Activated CD8-positive, alpha-beta T cell treated with anti-CD3 and anti-CD28 coated beads for 36 hours (primary cell): ENCODE data around the gene ILF3. TPM values are rescaled to one million over a fixed set of nuclear protein-coding genes. Genes with fewer than 3 reads are reported as not detected.

ENCODE experiments used
- ATAC-seq: fragments of 200-7000 bp; cut with Tn5 transposase; one replicate; pipeline ENCODE4 v1.10.0; 2021; ENCODE audit warnings: mild to moderate bottlenecking, moderate library complexity
- CTCF ChIA-PET: fragments of 350-600 bp; sonication (Branson Sonifier 250); formaldehyde crosslinking; loops from one replicate; lab custom pipeline; 2021; ENCODE audit warnings: antibody characterized with exemption; lab: Charles Lee
- POLR2A ChIA-PET: fragments of 350-600 bp; sonication (Branson Sonifier 250); formaldehyde crosslinking; loops from one replicate; lab custom pipeline; 2021; ENCODE audit warnings: antibody characterized with exemption; lab: Charles Lee
- DNase-seq: peaks from one replicate; pipeline ENCODE4 v3.0.0-alpha.2; 2020
- H3K27ac Mint-ChIP-seq: one replicate; pipeline ENCODE4 v1.8.0; 2021; ENCODE audit warnings: mild to moderate bottlenecking, mixed read lengths
- H3K27me3 Mint-ChIP-seq: one replicate; pipeline ENCODE4 v1.8.0; 2021; ENCODE audit warnings: mixed read lengths
- H3K36me3 Mint-ChIP-seq: one replicate; pipeline ENCODE4 v1.8.0; 2021; ENCODE audit warnings: low read depth, mixed read lengths
- H3K4me1 Mint-ChIP-seq: one replicate; pipeline ENCODE4 v1.8.0; 2021; ENCODE audit warnings: low read depth, mixed read lengths
- H3K4me3 Mint-ChIP-seq: one replicate; pipeline ENCODE4 v1.8.0; 2021; ENCODE audit warnings: mild to moderate bottlenecking, moderate library complexity, mixed read lengths
- H3K9me3 Mint-ChIP-seq: one replicate; pipeline ENCODE4 v1.8.0; 2021; ENCODE audit warnings: mixed read lengths
- intact Hi-C: fragments of 100-400 bp; cut with micrococcal nuclease; formaldehyde crosslinking; loops from one replicate; pipeline ENCODE4 v1.10.0; 2022
- total RNA-seq, 2 experiments: library from RNA; stranded (reverse); gene quantifications; one replicate each; pipeline ENCODE4 v1.2.3, GENCODE V29; 2021
- TF ChIP-seq, protein P1 (sequence below): fragments of 200-600 bp; IDR thresholded peaks from one replicate; pipeline ENCODE4 v1.8.0; 2022; ENCODE audit warnings: antibody characterized with exemption, mild to moderate bottlenecking

The ILF3 gene
- total RNA-seq, 2 experiments from 2014 or later = 435 to 450 TPM

DNA sequence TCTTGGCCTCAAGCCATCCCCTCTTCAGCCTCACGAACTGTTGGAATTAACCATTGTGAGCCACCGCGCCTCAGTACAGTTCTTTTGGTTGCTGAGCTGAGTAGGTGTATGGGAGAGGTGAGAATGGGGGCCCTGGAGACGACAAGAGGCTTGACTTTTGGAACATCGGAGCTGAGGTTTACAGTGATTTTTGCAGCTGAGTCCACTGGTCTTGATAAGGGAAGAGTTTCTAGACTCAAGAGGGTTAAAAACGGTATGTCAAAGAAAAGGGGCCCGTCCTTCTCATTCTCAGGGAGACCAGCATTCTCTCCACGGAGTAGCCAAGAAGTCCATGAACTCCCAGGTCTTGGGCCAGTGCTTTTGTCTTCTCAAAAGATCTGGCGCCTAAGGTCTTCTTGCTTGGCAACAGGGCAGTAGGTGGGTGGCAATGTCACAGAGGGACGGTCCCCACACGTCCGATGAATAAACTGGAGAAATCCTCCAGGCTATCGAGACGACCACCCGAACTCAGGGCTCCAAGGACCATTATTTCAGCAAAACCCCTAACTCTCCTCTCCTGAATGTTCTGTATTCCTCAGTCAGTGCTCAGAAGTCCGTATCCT lies 40.7 kb downstream of the ILF3 start:
- ChIA-PET CTCF (interaction anchor here (0.8 to 9.5 kb wide), 4 partner anchors 23 to 169 kb away, joined by 3 to 175 read pairs (median 4); partner anchors contain the start of gene DNM2), POLR2A (interaction anchor here (0.6 to 1.7 kb wide), 8 partner anchors 9 to 225 kb away, joined by 3 to 5 read pairs (median 3); no protein-coding TSS in a partner anchor)
- intact Hi-C loops = loop anchor here (5.0 kb wide), 1 partner anchor 43 kb away; the partner anchor contains the start of gene ILF3

DNA sequence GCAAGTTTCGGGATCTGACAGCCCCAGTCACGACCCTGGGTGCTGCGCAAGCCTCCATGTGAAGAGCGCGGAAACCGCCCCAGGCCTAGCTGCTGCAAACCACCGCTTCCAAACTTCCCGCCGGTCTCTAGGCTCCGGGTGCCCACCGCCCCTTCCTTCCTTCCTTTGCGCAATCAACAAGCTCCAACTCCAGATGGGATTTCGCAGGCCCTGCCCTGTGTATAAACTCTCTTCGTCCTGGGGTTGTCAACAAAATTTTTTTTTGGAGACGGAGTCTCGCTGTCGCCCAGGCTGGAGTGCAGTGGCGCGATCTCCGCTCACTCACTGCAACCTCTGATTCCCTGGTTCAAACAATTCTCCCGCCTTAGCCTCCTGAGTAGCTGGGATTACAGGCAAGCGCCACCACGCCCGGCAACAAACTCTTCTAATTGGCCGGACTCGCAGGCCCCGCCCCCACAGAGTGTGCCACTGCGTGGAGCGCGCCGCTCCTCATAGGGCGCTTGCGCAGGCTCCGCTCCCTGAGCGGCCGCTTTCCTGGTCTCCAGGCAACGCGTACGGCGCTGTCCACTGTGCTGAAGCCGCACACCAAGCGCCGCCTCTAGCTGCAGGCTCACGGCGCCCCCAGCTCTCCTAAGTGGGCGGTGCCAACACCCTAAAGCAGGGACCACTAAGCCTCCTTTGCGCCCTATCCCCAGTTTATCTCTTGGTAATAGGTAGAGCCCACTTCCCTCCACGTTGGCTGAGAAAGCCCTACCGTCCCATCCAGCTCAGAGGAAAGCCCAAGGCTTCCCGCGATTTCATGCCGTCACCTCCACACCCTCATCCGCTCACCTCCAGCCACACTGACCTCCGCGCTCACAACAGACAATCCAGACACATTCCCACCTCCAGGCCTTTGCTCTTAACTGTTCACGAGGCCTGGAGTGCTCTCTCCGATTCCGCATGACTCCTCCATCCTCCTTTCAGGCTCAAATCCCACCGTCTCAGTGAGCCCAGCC lies 41.6 kb downstream of the ILF3 start:
- Mint-ChIP-seq H3K27ac (no peak overlapping the region), H3K4me1 (peaks cover 17% of the 10 kb centered on the region), H3K4me3 (peak overlapping the region; percentile 62), H3K27me3 (peaks cover 4% of the 10 kb centered on the region), H3K9me3 (no peaks in the 10 kb centered on the region), H3K36me3 (peaks cover 6% of the 10 kb centered on the region)
- TF ChIP-seq, protein P1, sequence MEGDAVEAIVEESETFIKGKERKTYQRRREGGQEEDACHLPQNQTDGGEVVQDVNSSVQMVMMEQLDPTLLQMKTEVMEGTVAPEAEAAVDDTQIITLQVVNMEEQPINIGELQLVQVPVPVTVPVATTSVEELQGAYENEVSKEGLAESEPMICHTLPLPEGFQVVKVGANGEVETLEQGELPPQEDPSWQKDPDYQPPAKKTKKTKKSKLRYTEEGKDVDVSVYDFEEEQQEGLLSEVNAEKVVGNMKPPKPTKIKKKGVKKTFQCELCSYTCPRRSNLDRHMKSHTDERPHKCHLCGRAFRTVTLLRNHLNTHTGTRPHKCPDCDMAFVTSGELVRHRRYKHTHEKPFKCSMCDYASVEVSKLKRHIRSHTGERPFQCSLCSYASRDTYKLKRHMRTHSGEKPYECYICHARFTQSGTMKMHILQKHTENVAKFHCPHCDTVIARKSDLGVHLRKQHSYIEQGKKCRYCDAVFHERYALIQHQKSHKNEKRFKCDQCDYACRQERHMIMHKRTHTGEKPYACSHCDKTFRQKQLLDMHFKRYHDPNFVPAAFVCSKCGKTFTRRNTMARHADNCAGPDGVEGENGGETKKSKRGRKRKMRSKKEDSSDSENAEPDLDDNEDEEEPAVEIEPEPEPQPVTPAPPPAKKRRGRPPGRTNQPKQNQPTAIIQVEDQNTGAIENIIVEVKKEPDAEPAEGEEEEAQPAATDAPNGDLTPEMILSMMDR = no peak
- ChIA-PET CTCF (interaction anchor here (0.7 to 9.5 kb wide), 7 partner anchors 9 to 304 kb away, joined by 3 to 175 read pairs (median 3); partner anchors contain the start of gene DNM2), POLR2A (interaction anchor here (0.9 to 1.7 kb wide), 9 partner anchors 10 to 114 kb away, joined by 3 to 5 read pairs (median 4); no protein-coding TSS in a partner anchor)
- intact Hi-C loops = loop anchor here (5.0 kb wide), 1 partner anchor 43 kb away; the partner anchor contains the start of gene ILF3
- ATAC-seq (peak; percentile 99), DNase-seq (peak; percentile 93)

More for the DNA sequence above, 40.7 kb downstream of the ILF3 start:
- TF ChIP-seq, protein P1 = no peak
- H3K36me3 Mint-ChIP-seq = peaks cover 12% of the 10 kb centered on the region
- H3K27ac Mint-ChIP-seq = no peak overlapping the region
- no peak for ATAC-seq
- H3K9me3 Mint-ChIP-seq = no peaks in the 10 kb centered on the region
- H3K4me3 Mint-ChIP-seq = peak overlapping the region; percentile 62
- DNase-seq = no peak
- peaks cover 4% of the 10 kb centered on the region for H3K27me3 Mint-ChIP-seq
- peaks cover 17% of the 10 kb centered on the region for H3K4me1 Mint-ChIP-seq

DNA sequence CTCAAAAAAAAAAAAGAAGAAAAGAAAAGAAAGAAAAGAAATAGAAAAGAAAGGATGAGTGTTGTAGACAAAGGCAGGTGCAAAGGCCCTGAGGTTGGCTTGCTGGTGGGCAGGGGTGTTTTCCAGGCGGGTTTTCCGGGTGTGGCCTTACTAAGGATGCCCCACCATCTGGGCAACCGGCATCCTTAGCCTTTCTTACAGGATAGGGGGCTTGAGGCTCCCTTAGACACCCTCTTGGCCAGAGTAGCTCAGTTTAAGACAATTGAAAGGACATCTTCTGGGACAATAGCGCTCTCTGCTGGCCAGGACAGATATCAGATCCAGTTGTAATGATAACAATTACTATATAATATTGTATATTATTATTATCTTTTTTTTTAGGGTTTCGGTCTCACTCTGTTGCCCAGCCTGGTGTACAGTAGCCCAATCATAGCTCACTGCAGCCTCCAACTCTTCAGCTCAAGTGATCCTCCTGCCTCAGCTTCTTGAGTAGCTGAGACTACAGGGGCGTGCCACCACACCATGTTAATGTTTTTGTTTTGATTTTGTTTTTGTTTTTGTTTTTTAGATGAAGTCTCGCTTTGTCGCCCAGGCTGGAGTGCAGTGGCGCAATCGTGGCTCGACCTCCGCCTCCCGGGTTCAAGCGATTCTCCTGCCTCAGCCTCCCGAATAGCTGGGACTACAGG lies 45.6 kb downstream of the ILF3 start:
- POLR2A ChIA-PET = interaction anchor here (0.7 to 4.3 kb wide), 10 partner anchors 10 to 118 kb away, joined by 3 to 26 read pairs (median 4); no protein-coding TSS in a partner anchor
- intact Hi-C loops = loop anchor here (2.0 to 5.0 kb wide), 2 partner anchors 47 to 119 kb away; partner anchors contain the start of gene ILF3
- H3K4me1 Mint-ChIP-seq = peaks cover 22% of the 10 kb centered on the region

DNA sequence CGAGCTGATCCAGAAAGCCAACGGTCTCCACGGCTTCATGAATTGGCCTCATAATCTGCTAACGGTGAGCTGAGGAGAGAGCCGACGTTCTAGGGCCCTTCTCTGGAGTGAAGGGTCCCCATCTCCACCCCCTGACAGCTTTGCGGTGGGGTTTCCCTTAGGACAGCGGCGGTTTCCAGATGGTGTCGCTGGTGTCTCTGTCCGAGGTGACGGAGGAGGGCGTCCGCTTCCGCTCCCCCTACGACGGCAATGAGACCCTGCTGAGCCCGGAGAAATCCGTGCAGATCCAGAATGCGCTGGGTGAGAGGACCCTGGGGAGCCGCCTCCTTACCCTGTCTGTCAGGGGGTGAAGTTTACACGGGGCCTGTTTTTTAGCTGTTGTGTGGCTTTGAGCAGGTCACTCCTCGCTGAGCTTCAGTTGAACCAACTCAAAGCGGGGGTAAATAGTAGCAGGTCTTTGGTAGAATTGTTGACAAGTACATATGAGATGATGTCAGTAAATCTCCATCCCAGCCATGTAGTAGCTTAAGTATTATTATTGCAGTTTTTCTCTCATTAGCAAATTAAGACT lies 47.9 kb downstream of the ILF3 start:
- Mint-ChIP-seq H3K36me3 (peaks cover 12% of the 10 kb centered on the region), H3K9me3 (no peaks in the 10 kb centered on the region), H3K27me3 (peaks cover 2% of the 10 kb centered on the region), H3K4me1 (peaks cover 8% of the 10 kb centered on the region), H3K27ac (peak overlapping the region; percentile 88), H3K4me3 (peak overlapping the region; percentile 93)
- peak; percentile 56 for ATAC-seq
- ChIA-PET CTCF (interaction anchor here (0.7 to 9.5 kb wide), 28 partner anchors 10 to 297 kb away, joined by 3 to 175 read pairs (median 5); partner anchors contain the start of genes DNM2, KRI1 and TMED1), POLR2A (interaction anchor here (0.5 to 4.3 kb wide), 22 partner anchors 10 to 261 kb away, joined by 3 to 26 read pairs (median 4); partner anchors contain the start of gene DNM2)
- DNase-seq = peak; percentile 57
- TF ChIP-seq, protein P1 = no peak
- intact Hi-C loops = no loop called here

More for the DNA sequence above, 45.6 kb downstream of the ILF3 start:
- H3K36me3 Mint-ChIP-seq = peaks cover 12% of the 10 kb centered on the region
- peaks cover 4% of the 10 kb centered on the region for H3K27me3 Mint-ChIP-seq
- DNase-seq (peak; percentile 89), ATAC-seq (peak; percentile 14)
- TF ChIP-seq, protein P1 = peak; percentile 86
- no peak overlapping the region for H3K27ac Mint-ChIP-seq
- CTCF ChIA-PET = interaction anchor here (0.6 to 9.5 kb wide), 53 partner anchors 8 to 410 kb away, joined by 3 to 175 read pairs (median 4); partner anchors contain the start of genes DNM2 and TMED1
- H3K4me3 Mint-ChIP-seq = peak overlapping the region; percentile 8
- H3K9me3 Mint-ChIP-seq = no peaks in the 10 kb centered on the region
